Gastrocnemius medialis (tissue), 4 donors: Measurements from ENCODE around the gene FBXL19. TPM values are rescaled to one million over a fixed set of nuclear protein-coding genes. Genes with fewer than 3 reads are reported as not detected.

Experiments used
- ATAC-seq, 2 donors: fragments of 150-250 bp; one replicate each; pipeline ENCODE4 v1.9.1; 2016
- DNase-seq, 2 donors: peaks; one replicate each; pipeline ENCODE4 v3.0.0-alpha.2; 2019
- H3K27ac ChIP-seq, 4 donors: fragments of 200-600 bp; sonication (generic); 1 replicate in 1 of 4; 2 replicates in 3 of 4; pipeline ENCODE4 v1.5.1; 2016 to 2018; ENCODE audit warnings: mild to moderate bottlenecking in 2 of 4, moderate library complexity in 1 of 4
- H3K27me3 ChIP-seq, 3 donors: fragments of 200-600 bp; sonication (generic) in 2 of 3; 1 replicate in 1 of 3; 2 replicates in 2 of 3; pipeline versions ENCODE4 v1.5.1 to v1.6.0; 2016 to 2019; ENCODE audit warnings: mild to moderate bottlenecking in 1 of 3, moderate library complexity in 1 of 3
- H3K36me3 ChIP-seq, 2 donors: fragments of 200-600 bp; sonication (generic) in 1 of 2; one replicate each; pipeline ENCODE4 v1.5.1; 2017 to 2018
- H3K4me1 ChIP-seq, 2 donors: fragments of 200-600 bp; sonication (generic) in 1 of 2; one replicate each; pipeline ENCODE4 v1.5.1; 2016 to 2017; ENCODE audit warnings: mild to moderate bottlenecking in 2 of 2
- H3K4me3 ChIP-seq, 4 donors: fragments of 200-600 bp; sonication (generic) in 3 of 4; 1 replicate in 1 of 4; 2 replicates in 3 of 4; pipeline ENCODE4 v1.5.1; 2016 to 2019; ENCODE audit warnings: mild to moderate bottlenecking in 2 of 4
- H3K9me3 ChIP-seq, 3 donors: fragments of 200-600 bp; sonication (generic) in 2 of 3; 1 replicate in 1 of 3; 2 replicates in 2 of 3; pipeline ENCODE4 v1.5.1; 2016 to 2019
- POLR2A ChIP-seq, 2 donors: fragments of 450-650 bp; IDR thresholded peaks; one replicate each; pipeline ENCODE4 v1.6.1; 2017; ENCODE audit warnings: antibody characterized with exemption in 2 of 2, mild to moderate bottlenecking in 2 of 2, moderate library complexity in 2 of 2
- in situ Hi-C, 4 donors: fragments of 200-750 bp; cut with MboI; loops; one replicate each; pipeline versions ENCODE4 v1.15.0 to v1.8.0; 2017; ENCODE audit warnings: low sequenced_read_pairs in 4 of 4
- intact Hi-C: fragments of 100-400 bp; cut with DNase I; formaldehyde crosslinking; loops from one replicate; pipeline ENCODE4 v1.15.1; 2023; ENCODE audit warnings: low total_unique reads
- total RNA-seq, 4 donors: library from RNA; depleted of rRNA; stranded (reverse); fragments of >200 nt; gene quantifications; one replicate each; pipeline versions ENCODE4 v1.1.0 to v1.2.3, GENCODE V29; 2016
- TF ChIP-seq, protein P1 (sequence below), 5 experiments: fragments of 450-650 bp in 3 of 5; fragments of 200-600 bp in 2 of 5; sonication (generic) in 2 of 5; IDR thresholded peaks in 4 of 5; conservative IDR thresholded peaks in 1 of 5; 1 replicate in 4 of 5; 2 replicates in 1 of 5; pipeline ENCODE4 v1.5.1; 2016 to 2019; ENCODE audit warnings: antibody characterized with exemption in 5 of 5, mild to moderate bottlenecking in 3 of 5, moderate library complexity in 3 of 5

The FBXL19 gene
- total RNA-seq, 4 donors from 2014 or later: 3.4 to 7.9 (median 4.8) TPM

DNA sequence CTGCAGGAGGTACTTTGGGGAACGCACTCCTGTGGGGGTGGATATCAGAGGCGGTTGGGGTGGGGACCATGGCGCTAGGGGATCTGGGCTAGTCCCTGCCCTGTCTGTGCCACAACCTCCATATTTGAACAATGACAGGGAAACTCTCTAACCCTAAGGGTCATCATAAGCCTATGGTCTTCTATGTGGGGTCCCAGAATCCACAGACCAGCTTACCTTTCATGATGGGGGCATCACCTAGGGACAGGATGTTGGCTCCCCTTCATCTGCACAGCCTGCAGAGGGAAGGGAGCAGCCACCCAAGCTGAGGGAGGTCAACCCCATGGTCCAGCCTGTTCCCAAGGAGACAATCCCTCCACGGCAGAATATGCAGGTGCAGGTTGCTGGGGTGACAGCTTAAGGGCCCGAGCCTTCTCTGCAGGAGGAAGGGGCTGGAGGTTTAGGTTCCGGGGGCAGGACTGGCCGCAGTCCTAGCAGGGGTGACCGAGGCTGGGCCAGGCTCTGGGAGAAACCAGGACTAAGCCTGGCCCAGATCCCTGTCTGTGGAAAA, 27.2 kb downstream of the FBXL19 start:
- in situ Hi-C loops (loop anchor here in 1 of 4 donors (25.0 kb wide), 1 partner anchor 487 kb away; the partner anchor contains the start of genes COX6A2 and ZNF843), intact Hi-C loops (no loop called here)
- Histone ChIP-seq H3K4me3 (peak overlapping the region in 3 of 4 donors; percentile 69 to 100 (median 86)), H3K4me1 (peaks cover 14 to 33% of the 10 kb centered on the region in 2 donors), H3K36me3 (peaks cover 0 to 4% of the 10 kb centered on the region in 2 donors), H3K27ac (peak overlapping the region; percentile 74 to 94 (median 90)), H3K9me3 (no peaks in the 10 kb centered on the region), H3K27me3 (no peaks in the 10 kb centered on the region)
- ATAC-seq: no peak
- no peak for DNase-seq
- TF ChIP-seq, protein P1, sequence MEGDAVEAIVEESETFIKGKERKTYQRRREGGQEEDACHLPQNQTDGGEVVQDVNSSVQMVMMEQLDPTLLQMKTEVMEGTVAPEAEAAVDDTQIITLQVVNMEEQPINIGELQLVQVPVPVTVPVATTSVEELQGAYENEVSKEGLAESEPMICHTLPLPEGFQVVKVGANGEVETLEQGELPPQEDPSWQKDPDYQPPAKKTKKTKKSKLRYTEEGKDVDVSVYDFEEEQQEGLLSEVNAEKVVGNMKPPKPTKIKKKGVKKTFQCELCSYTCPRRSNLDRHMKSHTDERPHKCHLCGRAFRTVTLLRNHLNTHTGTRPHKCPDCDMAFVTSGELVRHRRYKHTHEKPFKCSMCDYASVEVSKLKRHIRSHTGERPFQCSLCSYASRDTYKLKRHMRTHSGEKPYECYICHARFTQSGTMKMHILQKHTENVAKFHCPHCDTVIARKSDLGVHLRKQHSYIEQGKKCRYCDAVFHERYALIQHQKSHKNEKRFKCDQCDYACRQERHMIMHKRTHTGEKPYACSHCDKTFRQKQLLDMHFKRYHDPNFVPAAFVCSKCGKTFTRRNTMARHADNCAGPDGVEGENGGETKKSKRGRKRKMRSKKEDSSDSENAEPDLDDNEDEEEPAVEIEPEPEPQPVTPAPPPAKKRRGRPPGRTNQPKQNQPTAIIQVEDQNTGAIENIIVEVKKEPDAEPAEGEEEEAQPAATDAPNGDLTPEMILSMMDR (IDR thresholded peaks at IDR 0.05 in 4 of 5, conservative IDR thresholded peaks at IDR 0.05 in 1 of 5): no peak
- no peak for TF ChIP-seq POLR2A (IDR thresholded peaks at IDR 0.05)

DNA sequence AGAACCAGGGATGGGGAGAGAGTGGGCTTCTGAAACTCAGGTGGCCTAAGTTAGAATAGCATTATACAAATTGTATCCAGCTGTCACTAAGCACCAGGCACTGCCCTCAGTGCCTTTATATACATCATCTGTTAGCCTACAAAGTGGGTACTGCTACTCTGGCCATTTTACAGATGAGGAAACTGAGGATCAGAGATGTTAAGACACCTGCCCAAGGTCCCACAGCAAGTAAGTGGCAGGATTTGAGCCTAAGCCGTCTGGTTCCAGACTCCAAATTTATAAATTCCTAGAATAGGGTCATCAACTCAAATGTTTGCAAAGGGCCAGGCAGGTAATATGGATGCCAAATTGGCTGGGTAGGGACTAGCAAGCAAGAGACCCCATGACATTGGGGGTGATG, 27.8 kb downstream of the FBXL19 start:
- Histone ChIP-seq H3K4me3 (no peak overlapping the region), H3K4me1 (peaks cover 14 to 33% of the 10 kb centered on the region in 2 donors), H3K36me3 (peaks cover 0 to 4% of the 10 kb centered on the region in 2 donors), H3K27ac (peak overlapping the region; percentile 11 to 93 (median 80)), H3K27me3 (no peaks in the 10 kb centered on the region), H3K9me3 (no peaks in the 10 kb centered on the region)
- in situ Hi-C loops (loop anchor here in 1 of 4 donors (25.0 kb wide), 1 partner anchor 486 kb away; the partner anchor contains the start of genes COX6A2 and ZNF843), intact Hi-C loops (no loop called here)
- ATAC-seq: no peak
- TF ChIP-seq, protein P1 (IDR thresholded peaks at IDR 0.05 in 4 of 5, conservative IDR thresholded peaks at IDR 0.05 in 1 of 5): no peak
- no peak for TF ChIP-seq POLR2A (IDR thresholded peaks at IDR 0.05)
- no peak for DNase-seq

DNA sequence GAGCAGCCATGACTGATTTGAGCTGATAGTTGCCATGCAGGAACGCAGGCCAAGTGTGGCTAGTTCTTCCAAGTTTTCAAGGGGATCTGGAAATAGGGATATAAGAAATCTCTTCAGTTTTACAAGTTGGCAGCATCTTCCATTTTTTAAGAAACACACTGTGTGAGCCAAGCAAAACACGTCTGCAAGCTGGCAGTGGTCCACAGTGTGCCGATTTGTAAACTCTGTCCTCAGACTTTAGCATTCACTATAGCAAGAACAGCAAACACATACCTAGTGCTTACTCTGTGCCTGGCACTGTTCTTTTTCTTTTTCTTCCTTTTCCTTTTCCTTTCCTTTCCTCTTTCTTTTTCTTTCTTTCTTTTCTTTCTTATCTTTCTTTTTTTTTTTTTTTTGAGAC, 28.4 kb downstream of the FBXL19 start:
- Histone ChIP-seq H3K27ac (peak overlapping the region; percentile 11 to 93 (median 80)), H3K4me1 (peaks cover 17 to 33% of the 10 kb centered on the region in 2 donors), H3K27me3 (no peaks in the 10 kb centered on the region), H3K36me3 (peaks cover 0 to 4% of the 10 kb centered on the region in 2 donors), H3K4me3 (no peak overlapping the region), H3K9me3 (no peaks in the 10 kb centered on the region)
- ATAC-seq (no peak), DNase-seq (peak in 1 of 2 donors; percentile 66)
- in situ Hi-C loops: loop anchor here in 1 of 4 donors (25.0 kb wide), 1 partner anchor 486 kb away; the partner anchor contains the start of genes COX6A2 and ZNF843
- TF ChIP-seq, protein P1 (IDR thresholded peaks at IDR 0.05 in 4 of 5, conservative IDR thresholded peaks at IDR 0.05 in 1 of 5): no peak
- no peak for TF ChIP-seq POLR2A (IDR thresholded peaks at IDR 0.05)
- intact Hi-C loops: no loop called here

DNA sequence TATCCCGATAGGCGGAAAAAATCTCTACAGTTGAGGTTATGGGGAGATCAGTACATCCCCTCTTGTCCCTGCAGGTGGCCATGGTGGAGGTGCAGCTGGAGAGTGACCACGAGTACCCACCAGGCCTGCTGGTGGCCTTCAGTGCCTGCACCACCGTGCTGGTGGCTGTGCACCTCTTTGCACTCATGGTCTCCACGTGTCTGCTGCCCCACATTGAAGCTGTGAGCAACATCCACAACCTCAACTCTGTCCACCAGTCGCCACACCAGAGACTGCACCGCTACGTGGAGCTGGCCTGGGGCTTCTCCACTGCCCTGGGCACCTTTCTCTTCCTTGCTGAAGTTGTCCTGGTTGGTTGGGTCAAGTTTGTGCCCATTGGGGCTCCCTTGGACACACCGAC, 29.7 kb downstream of the FBXL19 start:
- Histone ChIP-seq H3K9me3 (no peaks in the 10 kb centered on the region), H3K27ac (peak overlapping the region in 1 of 4 donors; percentile 45), H3K36me3 (no peaks in the 10 kb centered on the region), H3K4me1 (peaks cover 19 to 29% of the 10 kb centered on the region in 2 donors), H3K27me3 (no peaks in the 10 kb centered on the region), H3K4me3 (no peak overlapping the region)
- no peak for ATAC-seq
- no peak for TF ChIP-seq POLR2A (IDR thresholded peaks at IDR 0.05)
- TF ChIP-seq, protein P1 (IDR thresholded peaks at IDR 0.05 in 4 of 5, conservative IDR thresholded peaks at IDR 0.05 in 1 of 5): no peak
- no peak for DNase-seq
- in situ Hi-C loops: loop anchor here in 1 of 4 donors (25.0 kb wide), 1 partner anchor 484 kb away; the partner anchor contains the start of genes COX6A2 and ZNF843
- intact Hi-C loops: no loop called here
